Measurements from ENCODE around the gene HSPBP1.

Gene HSPBP1

DNA sequence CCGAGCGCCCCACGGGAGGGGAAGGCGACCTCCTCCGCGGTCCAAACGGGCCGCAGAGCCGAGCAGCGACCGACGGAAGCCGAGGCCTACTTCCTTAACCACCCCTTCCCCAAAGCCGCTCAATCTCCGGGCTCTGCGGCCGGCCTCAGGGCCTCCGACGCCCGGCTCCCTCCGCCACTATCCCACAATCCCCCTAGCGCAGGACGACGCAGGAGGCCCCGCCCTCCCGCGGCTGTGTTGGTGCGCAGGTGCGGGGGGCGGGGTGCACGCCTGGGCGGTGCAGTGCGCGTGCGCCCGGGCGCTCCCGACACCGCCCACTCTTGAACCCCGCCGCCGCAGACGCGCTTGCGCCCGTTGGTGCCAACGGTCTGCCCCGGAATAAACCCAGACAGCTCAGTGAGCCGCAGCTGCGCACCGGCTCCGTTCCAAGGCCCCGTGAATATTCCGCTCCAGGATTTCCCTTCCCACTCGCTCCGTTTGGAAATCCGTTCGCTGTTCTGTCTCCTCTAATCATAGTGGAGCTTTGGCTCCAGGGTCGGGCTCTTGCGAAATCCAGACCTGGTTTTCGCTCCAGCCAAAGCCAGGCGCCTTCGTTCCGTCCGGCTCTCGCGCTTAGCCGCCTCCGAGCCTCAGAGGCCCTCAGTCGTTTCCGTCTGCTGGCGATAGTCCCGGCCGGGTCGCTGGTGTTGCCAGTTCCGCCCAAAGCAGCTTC is 20.9 kb downstream of the HSPBP1 start, which contains the start of gene PPP6R1:
Gene PPP6R1, minus strand, starts transcription at position 190 of the 712 bp plus-strand sequence. CDS start 11,914 bp downstream, outside the sequence.
- peak; percentile 77 to 78 for ATAC-seq (replicated peaks)
- peak within 1 kb of the TSS; percentile 95 to 98 for H3K4me3 Mint-ChIP-seq
- H3K27me3 Mint-ChIP-seq: no peaks in the 10 kb centered on the region
- no peaks in the 10 kb centered on the region for H3K9me3 Mint-ChIP-seq
- peak within 1 kb of the TSS; percentile 98 for H3K27ac Mint-ChIP-seq
- DNase-seq: peak; percentile 97
- peaks cover 37 to 44% of the 10 kb centered on the region in 2 donors for H3K36me3 Mint-ChIP-seq
- H3K4me1 Mint-ChIP-seq: peaks cover 25 to 53% of the 10 kb centered on the region in 2 donors

DNA sequence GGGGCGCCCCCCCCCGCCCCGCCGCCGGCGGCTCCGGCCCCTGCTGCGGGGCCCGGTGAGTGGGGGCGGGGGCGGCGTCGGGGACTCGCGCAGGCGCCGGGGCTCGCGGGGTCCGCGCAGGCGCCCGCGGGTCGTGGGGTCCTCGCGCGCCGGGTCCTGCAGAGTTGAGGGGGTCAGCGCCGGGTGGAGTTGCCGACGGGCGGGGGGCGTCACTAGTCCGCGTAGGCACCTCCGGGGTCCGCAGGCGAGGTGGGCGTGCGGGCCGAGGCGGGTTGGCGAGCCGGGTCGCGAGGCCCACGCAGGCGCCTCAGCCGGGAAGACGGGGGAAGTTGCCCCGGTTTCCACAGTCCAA is 21.5 kb downstream of the HSPBP1 start:
- peak overlapping the region; percentile 77 to 98 for H3K4me3 Mint-ChIP-seq
- H3K4me1 Mint-ChIP-seq: peaks cover 30 to 59% of the 10 kb centered on the region in 2 donors
- peak overlapping the region; percentile 98 for H3K27ac Mint-ChIP-seq
- peak; percentile 7 to 10 for ATAC-seq (replicated peaks)
- peaks cover 40 to 48% of the 10 kb centered on the region in 2 donors for H3K36me3 Mint-ChIP-seq
- DNase-seq: peak; percentile 38
- H3K9me3 Mint-ChIP-seq: no peaks in the 10 kb centered on the region
- no peaks in the 10 kb centered on the region for H3K27me3 Mint-ChIP-seq

- no peak for ATAC-seq (replicated peaks)
- DNase-seq: no peak
- Mint-ChIP-seq H3K36me3 (peaks cover 36 to 48% of the 10 kb centered on the region in 2 donors), H3K4me3 (peak overlapping the region; percentile 95 to 98), H3K27me3 (no peaks in the 10 kb centered on the region), H3K9me3 (no peaks in the 10 kb centered on the region), H3K27ac (peak overlapping the region; percentile 96), H3K4me1 (peaks cover 38 to 66% of the 10 kb centered on the region in 2 donors)
These were observed 22.2 kb downstream of the HSPBP1 start for GRCh38 chr19:55257461-55258420.

DNA sequence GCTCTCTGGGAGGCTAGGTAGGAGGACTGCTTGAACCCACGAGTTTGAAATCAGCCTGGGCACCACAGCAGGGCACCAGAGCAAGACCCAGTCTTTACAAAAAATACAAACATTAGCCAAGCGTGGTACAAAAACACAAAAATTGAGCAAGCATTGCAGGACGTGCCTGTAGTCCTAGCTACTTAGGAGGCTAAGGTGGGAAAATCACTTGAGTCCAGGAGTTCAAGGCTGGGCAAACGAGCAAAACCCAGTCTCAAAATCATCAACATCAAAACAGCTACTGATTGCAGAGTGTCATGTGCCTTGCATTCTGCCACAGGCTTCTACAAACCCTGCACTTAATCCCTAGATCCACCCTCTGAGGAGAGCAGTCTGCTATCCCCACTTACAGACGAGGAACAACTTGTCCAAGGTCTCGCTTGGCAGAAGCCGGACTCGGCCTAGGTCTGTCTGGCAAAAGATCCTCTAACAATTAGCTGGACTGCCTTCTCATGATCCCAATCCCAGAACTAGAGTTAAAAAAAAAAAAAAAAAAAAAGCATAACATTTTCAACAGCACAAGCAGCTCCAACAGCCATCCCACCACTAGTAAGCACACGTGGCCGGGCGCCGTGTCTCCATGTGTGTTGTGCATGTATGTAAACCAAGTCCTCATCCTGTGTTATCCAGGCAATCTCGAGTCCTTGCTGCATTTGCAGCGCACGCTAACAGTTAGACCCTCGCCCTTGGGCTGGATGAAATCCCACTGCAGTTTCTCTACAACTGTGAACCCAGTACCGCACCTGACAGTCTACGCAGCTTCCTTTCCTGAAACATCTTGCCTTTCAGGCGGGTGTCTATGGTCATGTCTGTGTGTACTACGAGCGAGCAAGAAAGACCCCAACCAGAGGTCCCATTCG is 23.1 kb downstream of the HSPBP1 start:
- DNase-seq: no peak
- peak overlapping the region; percentile 96 for H3K27ac Mint-ChIP-seq
- peak overlapping the region; percentile 95 to 98 for H3K4me3 Mint-ChIP-seq
- peaks cover 28 to 43% of the 10 kb centered on the region in 2 donors for H3K36me3 Mint-ChIP-seq
- no peaks in the 10 kb centered on the region for H3K9me3 Mint-ChIP-seq
- no peaks in the 10 kb centered on the region for H3K27me3 Mint-ChIP-seq
- peaks cover 41 to 75% of the 10 kb centered on the region in 2 donors for H3K4me1 Mint-ChIP-seq
- no peak for ATAC-seq (replicated peaks)

DNA sequence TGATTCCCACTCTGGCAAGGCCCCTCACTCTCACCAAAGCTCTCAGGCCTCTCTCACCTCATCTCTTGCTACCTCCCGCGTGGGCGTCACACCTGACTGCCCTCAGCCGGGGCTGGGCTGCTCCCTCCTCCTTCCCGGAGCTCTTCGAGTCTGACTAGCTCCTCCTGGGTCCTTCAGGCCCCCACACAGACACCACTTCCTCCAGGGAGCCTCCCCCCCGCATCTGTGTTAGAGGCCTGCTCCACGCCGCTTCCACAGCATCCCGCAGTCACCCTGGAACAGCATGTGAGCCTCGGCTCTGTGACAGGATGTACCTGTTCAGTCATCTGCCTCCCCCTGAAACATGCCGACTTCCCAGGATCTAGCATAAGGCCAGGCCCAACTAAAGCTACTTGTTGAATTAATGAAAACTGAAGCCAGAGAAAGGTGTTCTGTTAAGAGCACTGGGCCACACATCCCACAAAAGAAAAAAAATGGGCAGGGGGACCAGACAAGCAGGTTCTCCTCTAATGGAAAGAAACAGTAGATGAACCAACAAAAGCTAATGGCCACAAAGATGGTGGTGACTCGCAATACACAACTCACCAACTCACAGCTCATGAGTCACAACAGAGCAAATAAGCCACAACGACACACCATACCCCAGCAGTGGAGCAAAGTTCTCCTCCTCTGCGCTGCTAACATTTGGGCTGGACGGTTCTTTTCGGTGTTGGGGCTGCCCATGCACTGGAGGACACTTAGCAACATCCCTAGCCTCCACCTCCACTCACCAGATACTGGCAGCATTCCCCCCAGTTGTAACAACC is 24.1 kb downstream of the HSPBP1 start:
- DNase-seq (peak; percentile 43), ATAC-seq (replicated peaks) (no peak)
- H3K27ac Mint-ChIP-seq: peak overlapping the region; percentile 96
- H3K9me3 Mint-ChIP-seq: no peaks in the 10 kb centered on the region
- H3K4me1 Mint-ChIP-seq: peaks cover 50 to 85% of the 10 kb centered on the region in 2 donors
- H3K27me3 Mint-ChIP-seq: no peaks in the 10 kb centered on the region
- peaks cover 29 to 48% of the 10 kb centered on the region in 2 donors for H3K36me3 Mint-ChIP-seq
- H3K4me3 Mint-ChIP-seq: peak overlapping the region; percentile 95 to 98

DNA sequence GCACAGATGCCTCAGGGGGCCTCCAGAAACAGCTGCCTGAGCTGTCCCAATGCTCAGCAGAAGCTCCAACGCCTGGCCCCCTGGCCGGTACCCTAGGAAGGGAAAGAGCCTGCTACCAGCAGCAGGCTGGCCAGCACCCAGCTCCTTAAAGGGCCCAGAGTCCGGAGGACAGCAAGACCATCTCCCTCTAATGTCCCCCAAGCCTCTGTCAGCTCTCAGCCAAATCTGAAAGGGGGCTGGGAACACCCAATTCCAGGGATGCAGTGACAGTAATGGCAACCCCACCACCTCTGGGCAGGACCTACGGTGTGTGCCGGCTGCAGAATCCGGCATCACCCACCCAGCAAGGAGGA is 25.3 kb downstream of the HSPBP1 start:
- Mint-ChIP-seq H3K4me1 (peaks cover 52 to 89% of the 10 kb centered on the region in 2 donors), H3K4me3 (peak overlapping the region; percentile 95 to 98), H3K36me3 (peaks cover 32 to 51% of the 10 kb centered on the region in 2 donors), H3K27me3 (no peaks in the 10 kb centered on the region), H3K9me3 (no peaks in the 10 kb centered on the region), H3K27ac (peak overlapping the region; percentile 96)
- no peak for DNase-seq
- no peak for ATAC-seq (replicated peaks)

GRCh38 chr19:55253842-55254624 is 25.9 kb downstream of the HSPBP1 start:
- DNase-seq (peak; percentile 74), ATAC-seq (replicated peaks) (peak; percentile 59 to 73)
- Mint-ChIP-seq H3K4me1 (peaks cover 54 to 88% of the 10 kb centered on the region in 2 donors), H3K36me3 (peaks cover 32 to 51% of the 10 kb centered on the region in 2 donors), H3K27ac (peak overlapping the region; percentile 96), H3K27me3 (no peaks in the 10 kb centered on the region), H3K9me3 (no peaks in the 10 kb centered on the region), H3K4me3 (peak overlapping the region; percentile 95 to 98)

DNA sequence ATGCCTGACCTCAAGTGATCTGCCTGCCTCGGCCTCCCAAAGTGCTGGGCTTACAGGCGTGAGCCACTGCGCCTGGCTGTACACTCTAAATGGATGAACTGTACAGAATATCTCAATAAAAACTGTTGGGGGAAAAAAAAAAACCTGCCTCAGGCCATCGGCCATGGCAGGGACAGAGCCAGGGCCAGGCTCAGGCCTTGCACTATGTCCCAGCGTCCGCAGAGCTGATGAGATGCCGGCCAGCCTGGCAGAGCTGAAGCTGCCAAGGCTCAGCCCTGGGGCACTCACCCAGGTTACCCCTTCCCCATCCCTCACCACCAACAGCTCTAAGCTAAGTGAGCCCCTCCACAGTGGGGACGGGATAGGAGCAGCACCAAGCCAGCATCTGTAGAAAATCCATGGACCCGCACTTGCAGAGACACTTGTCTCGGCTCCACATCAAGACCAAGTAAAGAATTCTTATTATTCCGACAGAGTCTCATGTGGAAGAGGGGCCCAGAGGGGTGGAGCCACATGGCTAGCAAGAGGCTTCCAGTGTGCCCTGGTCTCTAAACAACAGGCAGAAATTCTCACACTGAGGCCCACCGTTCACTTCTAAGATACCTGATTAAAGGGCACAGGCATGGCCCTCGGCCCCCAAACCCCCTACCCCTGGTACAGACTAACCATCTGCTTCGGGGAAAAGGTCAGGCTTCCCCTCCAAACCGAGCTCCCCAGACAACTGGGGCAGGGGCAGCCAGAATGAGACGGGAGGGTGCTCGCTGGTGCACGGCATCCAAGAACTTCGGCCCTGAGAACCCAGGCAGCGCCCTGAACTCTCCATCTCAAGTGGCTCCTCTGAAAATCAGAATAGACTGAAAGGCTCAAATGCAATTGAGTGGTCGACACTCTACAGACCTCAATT is 26.9 kb downstream of the HSPBP1 start:
- Mint-ChIP-seq H3K4me1 (peaks cover 61 to 97% of the 10 kb centered on the region in 2 donors), H3K4me3 (peak overlapping the region; percentile 95 to 98), H3K27me3 (no peaks in the 10 kb centered on the region), H3K36me3 (peaks cover 33 to 52% of the 10 kb centered on the region in 2 donors), H3K9me3 (no peaks in the 10 kb centered on the region), H3K27ac (peak overlapping the region; percentile 96)
- ATAC-seq (replicated peaks) (no peak), DNase-seq (no peak)

DNA sequence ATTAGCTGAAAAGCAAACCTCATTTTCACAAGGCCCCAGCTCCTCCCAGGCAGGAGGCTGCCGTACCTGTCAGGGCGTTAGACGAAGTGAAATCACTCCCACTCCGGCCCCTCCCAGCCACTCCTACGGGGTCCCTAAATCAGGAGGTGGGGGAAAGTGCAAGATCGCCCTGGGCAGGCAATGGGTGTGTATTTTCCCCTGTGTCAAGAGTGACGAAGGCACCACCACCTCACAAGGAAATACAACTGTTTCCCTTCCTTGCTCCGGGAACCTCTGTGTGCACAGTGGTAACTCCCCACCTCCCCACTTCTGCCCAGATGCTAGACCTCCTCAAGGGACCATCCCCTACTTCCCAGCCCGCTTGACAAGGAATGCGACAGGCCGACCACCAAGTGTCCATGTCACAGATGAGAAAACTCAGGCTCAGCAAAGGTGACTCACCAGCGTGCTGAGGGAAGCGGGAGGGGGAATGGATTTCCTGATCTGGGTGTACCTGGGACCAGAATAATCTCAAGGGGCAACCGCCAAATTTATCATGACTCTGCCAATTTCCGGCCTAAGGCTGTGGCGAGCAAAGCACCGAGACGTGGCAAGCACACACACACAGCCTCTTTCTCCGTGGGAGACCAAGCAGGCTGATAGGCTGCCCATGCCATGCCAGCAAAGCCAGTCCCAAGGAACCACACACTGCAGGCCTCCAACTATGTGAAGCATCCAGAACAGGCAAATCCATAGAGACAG is 28.4 kb downstream of the HSPBP1 start:
- peak; percentile 38 to 53 for ATAC-seq (replicated peaks)

GRCh38 chr19:55250262-55251036 is 29.5 kb downstream of the HSPBP1 start:
- no peaks in the 10 kb centered on the region for H3K9me3 Mint-ChIP-seq
- H3K4me3 Mint-ChIP-seq: peak overlapping the region; percentile 85 to 98
- no peak for DNase-seq
- H3K27ac Mint-ChIP-seq: peak overlapping the region; percentile 98
- H3K36me3 Mint-ChIP-seq: peaks cover 13 to 34% of the 10 kb centered on the region in 2 donors
- no peaks in the 10 kb centered on the region for H3K27me3 Mint-ChIP-seq
- ATAC-seq (replicated peaks): no peak
- peaks cover 46 to 81% of the 10 kb centered on the region in 2 donors for H3K4me1 Mint-ChIP-seq

More for the DNA sequence above, 28.4 kb downstream of the HSPBP1 start:
- Mint-ChIP-seq H3K4me3 (peak overlapping the region; percentile 85 to 98), H3K4me1 (peaks cover 55 to 92% of the 10 kb centered on the region in 2 donors), H3K36me3 (peaks cover 22 to 39% of the 10 kb centered on the region in 2 donors), H3K9me3 (no peaks in the 10 kb centered on the region), H3K27me3 (no peaks in the 10 kb centered on the region), H3K27ac (peak overlapping the region; percentile 98)
- DNase-seq: peak; percentile 57
